ENCODE results near the gene FAM216A.

GRCh38 chr12:110466791-110467190, 1.9 kb upstream of the FAM216A start:
- TF ChIP-seq CTCF (IDR thresholded peaks at IDR 0.05; ENCODE audit: insufficient read depth, low read length, poor library complexity, severe bottlenecking): no peak
- no peak for TF ChIP-seq EZH2phosphoT487 (conservative IDR thresholded peaks at IDR 0.05; ENCODE audit: low read length)
